HG03575 (cell line): ENCODE measurements around the gene SH3RF2.

Source experiments
- ATAC-seq: cut with Tn5 transposase; IDR thresholded peaks from one replicate; pipeline ENCODE4 v1.9.1; 2021; ENCODE audit not compliant: unreplicated experiment, insufficient number of reproducible peaks, low FRiP score; ENCODE audit errors: extremely low read depth

SH3RF2 gene

DNA sequence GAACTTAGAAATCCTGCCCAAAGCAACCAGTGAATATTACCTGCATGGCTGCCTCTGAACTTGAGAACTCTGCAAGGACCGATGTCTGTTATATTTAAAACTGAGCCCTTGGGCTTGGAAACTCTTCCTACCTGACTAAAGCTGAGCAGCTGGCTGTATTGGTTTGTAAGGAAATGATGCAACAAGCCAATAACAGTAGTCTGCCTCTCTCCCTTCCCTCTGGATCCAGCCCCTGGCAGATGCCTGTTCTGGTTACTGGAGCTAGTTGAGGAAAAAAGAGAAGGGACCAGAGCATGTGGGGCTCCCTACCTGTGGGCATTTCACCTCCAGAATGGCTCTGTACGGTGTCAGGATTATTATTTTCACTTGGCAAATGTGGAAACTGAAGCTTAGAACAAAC is 34.7 kb downstream of the SH3RF2 start:
- ATAC-seq: no peak

DNA sequence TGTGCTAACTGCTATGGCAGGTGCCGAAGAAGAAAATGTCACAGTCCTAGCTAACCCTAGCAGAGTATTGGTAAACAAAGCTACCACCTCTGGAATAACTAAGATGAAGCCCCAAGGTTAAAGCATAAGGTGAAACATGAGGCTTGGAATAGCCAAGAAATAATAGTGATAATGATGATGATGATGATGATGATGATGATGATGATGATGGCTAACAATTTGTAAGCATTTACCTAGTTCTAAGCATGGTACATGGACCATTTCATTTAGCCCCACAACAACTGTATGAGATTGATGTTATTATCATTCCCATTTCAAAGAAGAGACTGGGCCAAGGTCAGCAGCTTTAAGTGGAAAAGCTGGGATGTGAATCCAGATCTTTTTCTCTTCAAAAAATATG is 35.3 kb downstream of the SH3RF2 start:
- ATAC-seq: no peak

DNA sequence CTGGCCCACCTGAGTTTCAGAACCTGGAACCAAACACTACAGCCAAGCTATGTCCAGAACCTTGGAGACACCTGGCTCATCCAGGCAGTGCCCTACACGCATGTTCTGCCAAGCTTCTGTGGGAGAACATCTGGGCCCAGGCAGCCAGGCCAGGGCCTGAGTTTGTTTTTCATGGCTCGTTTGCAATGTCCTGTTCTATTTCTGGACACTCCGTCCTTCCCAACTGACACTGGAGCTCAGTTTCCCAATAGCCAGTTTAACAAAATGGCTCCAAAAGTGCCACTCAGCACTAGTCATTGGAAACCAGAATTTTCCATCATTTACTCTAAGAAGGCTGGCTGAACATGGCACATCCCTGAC is 38.6 kb downstream of the SH3RF2 start:
- no peak for ATAC-seq

DNA sequence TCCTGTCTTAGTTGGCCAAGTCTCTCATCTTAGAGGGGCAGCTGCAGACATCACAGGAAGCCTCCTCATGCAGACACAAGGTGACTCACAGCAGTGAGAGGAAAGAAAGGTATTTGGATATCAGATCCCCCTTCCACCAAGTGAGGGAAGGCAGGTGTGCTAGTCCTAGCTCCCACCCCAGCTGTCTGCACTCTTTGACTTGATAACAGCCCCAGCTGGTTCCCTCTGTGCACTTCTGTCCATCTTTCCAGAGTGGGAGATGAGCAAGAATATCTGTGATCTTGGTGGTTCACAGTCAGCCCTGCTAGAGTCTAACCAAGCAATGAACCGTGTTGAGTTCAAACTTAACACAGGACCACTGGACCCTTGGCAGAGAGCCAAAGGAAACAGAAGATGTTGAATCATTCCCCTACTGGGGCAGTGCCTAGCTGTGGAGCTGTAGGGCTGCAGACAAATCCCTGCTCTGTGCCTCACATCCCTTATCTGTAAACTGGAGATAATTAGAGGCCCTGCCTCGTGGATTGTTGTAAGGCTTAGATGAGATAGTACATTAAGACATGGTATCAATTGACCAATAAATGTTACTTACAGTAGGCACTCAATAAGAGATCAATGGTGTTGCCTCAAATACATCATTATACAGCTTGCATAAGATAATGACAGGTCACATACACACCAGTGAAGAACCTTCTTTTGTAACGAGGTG is 39.1 kb downstream of the SH3RF2 start:
- ATAC-seq: no peak

DNA sequence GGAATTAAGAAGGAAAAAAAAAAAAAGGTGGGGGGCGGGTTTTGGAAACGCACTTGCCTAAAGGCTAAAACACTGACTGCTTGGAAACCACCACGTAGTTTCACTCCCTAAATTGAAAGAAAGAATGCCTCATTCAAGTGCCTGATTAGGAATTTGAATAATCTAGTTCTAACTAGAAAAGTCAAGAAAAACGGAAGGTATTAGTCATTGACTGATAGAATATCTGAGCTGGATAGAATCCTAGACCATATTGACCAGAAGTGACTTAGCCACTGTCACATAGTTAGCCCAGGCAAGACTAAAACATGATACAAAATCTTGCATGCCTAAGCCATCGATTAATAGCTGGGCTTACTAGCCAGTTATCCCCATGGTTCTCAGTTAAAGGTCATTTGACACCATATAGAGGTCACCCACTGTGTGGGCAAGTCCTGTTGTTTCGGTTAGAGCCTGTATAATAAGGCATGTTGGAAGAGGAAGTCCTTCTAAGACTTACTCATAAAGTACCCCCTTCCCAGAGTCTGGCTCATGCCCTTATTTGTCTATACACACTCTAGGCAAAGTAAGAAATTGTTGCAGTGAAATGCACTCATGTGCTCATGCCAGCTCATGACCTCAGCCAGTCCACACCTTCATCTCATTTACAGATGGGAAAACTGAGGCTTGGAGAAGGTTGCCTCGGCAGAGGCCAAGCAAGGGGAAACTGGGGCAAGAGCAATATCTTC is 40.2 kb downstream of the SH3RF2 start:
- no peak for ATAC-seq

DNA sequence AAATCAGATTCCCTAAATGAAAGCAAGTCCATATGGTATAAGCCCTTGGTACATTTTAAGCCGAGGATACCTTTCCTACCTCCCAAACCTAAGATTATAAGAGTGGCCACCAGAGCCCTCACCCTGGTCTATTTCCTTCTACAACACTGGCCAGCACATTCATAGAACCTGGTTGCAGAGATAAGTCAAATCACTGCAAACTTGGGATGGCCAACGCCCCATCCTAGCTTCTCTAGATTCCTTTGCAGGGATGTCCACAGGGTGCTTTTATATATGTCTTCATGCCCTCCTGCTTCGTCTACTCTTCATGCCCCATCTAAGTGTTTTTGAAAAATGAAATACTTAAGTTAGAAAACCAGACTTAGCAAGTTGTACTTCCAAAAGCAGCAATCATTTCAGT is 41.8 kb downstream of the SH3RF2 start:
- ATAC-seq: no peak

DNA sequence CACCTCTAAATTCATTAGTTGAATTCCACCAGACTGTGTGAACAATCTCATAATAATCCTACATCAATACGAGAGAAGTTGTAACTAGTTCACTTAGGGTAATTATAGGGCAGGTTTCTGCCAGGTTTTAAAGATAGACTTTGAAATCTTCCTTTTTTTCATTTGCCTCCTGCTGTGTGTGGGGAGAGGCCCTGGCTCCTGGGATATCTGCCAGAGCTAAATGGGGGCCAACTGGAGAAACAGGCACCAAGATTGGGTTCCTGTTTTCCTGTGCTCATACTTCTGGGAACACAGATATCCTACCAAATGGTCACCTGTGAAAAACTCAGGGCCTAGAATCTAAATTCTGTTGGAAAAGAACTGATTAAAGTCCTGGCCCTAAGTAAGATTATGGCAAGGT is 42.3 kb downstream of the SH3RF2 start:
- no peak for ATAC-seq

DNA sequence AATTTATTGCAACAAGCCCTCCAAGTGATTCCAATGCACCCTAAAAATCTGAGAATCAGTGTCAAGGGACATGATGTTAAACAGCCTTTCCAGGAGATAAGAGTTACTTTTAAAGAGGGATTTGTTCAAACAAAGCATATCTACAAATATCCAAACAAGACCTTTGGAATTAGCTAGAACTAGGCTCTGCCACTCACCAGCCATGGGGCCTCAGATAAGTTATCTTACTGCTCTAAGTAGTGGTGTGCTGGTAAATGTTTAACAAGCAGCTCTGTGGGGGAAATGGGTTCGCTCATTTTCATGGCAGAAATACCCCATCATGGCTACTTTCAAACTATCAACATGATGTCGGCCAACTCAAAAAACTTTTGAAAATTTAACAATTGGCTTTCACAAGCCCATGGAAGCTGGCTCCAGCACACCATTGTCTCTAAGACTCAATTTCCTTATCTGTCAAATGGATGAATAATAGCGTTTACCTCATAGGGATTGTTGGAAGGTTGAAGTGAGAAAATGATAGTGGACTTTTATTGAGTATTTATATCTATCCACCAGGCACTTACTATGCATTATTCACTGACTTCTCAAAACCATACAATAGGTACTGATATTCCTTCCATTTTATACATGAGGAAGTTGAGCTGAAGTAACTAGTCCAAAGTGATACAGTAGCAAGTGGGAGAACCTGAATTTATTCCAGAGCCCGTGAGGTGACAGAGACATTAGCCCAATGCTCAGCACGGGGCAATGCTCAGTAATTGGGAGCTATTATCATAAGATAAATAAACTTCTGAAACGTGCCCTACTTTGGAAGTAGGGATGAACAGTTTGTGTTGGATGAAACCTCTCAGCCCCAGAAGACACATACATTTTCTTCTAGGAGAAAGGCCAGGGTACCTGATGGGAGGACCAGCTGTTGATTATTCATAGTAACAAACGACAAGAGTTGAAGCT is 43.2 kb downstream of the SH3RF2 start:
- no peak for ATAC-seq

DNA sequence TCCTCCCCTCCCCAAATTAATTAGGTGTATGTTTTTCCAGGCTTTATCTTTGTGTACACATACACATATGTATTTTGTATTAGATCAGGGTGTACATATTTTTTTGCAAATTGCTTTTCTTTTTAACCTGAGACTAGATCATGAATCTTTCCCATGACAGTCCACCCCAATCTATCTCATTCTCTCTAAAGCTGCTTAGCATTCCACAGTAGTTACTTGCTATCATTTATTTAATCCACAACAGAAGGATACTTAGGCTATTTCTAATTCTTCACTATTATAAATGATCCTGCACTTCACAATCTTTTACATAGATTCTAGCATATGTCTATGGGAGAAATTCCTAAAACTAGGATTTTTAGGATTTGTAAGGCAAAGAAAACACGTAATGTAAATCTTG is 43.9 kb downstream of the SH3RF2 start:
- ATAC-seq: no peak

DNA sequence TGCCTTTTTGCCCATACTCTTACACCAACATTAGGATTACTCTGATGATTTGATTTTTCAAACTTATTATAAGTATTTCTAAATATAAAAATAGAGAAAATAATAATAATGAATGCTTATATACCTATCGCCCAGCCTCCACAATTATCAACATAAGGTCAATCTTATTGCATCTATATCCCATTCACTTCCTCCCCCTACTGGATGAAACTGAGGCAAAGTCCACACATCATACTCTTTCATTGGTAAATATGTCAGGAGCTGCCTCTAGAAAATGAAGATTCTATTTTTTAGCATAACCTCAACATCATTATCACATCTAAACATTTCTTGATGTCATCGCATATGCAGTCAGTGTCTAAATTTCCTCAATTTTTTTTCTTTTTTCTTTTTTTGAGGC is 44.3 kb downstream of the SH3RF2 start:
- ATAC-seq: no peak

DNA sequence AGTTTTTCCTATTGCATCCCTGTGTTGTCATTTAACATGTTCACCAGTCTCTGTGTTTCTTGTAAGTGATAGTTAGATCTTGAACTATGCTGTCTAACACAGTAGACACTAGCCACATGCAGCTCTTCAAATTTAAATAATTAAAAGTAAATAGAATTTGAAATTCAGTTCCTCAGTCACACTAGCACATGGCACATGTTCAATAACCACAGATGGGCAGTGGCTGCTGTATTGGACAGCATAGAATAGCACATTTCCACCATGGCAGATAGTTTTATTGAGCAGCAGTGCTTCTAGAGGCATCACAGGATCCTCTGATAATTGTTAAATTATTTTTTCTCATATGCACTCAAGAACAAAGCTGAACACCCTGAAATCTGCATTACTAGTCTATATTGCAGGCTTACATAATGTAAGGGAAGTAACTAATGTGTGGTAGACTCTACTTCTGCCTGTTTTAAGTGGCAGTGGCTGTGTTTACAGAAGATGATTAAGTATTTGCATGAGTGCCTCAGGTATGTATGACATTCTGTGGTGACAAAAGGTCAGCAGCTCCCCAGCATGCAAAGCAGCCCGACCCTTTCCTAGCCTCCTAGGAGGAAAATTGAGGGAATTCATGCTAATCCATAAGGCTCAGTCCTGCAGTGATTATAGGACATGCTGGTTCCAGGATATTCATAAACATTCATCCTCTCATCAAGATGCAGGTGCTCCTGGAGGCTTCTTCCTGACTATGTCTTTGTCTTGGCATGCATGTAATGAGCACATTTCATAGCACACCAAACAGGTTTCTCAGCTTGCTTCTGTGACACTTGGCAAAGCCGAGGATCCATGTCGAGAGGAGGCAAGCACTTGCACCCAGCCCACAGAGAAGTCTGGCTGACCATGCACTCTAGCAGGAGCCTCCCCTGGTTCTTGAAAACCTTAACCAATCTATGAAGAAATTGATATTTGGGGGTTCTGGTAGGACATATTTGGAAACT is 45.5 kb downstream of the SH3RF2 start:
- ATAC-seq: no peak

DNA sequence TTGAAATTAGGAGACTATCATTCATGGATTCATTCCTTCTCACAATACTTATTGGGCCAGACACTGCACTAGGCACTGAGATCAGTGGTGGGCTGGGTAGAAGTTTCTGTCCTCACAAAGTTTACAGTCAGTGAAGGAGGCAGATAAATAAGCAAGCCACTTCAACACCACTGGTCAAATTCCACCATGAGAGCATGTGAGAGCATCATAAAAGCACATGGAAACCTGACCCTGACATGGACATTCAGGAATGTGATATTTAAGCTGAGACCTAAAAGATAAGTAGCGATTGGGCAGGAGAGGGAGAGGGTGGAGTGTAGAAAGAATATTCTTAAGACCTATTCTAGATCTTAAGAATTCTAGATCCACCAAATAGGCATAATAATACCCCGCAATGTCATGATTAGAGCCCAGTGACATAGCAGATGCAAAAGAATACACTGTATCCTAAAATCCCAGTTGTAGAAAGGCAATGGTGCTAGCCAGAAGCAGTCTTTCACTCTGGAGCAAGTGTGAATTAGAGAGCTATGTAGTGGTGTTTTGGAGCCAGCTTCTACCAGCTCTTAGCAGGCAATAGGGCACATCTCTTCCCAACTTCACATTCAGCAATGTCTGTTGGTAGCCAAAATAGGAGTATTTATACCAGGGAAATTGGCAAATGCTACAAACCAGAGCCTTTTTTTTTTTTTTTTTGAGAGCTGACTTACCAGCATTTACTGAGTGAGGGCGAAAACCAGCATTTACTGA is 46.4 kb downstream of the SH3RF2 start:
- no peak for ATAC-seq

DNA sequence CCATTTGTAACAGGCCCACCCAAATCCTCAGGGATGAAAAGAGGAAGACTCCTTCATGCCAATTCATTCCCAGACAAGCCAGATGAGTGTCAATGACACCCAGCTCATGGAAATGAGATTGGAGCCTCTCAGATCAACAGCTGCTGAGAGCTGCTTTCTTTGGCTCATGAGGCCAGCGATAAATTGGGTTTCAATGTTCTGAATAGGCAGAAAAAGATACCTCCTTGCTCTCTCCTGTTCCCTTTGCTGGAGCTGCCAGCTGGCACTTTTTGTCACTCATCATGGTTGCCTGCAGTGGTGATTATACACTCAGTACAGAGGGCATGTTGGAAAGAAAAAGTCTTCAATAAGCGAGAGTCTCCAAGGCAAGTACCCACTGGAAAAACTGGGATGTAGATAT is 47.1 kb downstream of the SH3RF2 start:
- no peak for ATAC-seq

DNA sequence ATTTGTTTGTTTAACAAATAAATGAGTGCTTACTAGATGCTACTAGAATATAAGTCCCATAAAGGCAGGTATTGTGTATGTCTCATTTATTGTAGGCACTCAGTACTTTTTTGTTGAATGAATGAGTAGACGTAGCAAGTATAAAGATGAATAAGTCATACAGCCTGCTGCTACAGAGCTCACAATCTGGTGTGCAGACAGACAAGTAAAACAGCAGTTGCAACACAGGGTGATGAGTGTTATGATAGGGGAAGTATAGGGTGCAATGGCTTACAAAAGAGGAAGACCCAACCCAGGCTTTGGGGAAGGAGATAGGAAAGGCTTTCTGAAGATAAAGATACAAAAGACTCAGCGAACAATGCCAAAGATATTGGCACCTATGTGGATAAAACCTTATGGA is 47.7 kb downstream of the SH3RF2 start:
- ATAC-seq: no peak

DNA sequence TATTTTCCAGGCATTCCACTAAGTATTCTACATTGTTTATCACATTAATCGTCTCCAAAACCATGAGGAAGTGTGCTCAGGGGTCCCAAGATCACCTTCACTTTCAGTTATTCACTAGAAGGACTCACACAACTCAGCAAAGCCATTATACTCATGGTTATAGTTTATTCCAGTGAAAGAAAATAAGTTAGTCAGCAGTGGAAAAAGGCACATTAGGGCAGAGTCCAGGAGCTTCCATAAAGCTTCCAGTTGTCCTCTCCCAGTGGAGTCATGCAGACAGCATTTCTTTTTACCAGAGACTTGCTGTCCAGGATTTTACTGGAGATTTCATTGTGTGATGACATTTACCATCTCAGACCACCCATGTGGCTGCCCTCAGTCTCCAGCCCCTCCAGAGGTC is 51.5 kb downstream of the SH3RF2 start:
- no peak for ATAC-seq

DNA sequence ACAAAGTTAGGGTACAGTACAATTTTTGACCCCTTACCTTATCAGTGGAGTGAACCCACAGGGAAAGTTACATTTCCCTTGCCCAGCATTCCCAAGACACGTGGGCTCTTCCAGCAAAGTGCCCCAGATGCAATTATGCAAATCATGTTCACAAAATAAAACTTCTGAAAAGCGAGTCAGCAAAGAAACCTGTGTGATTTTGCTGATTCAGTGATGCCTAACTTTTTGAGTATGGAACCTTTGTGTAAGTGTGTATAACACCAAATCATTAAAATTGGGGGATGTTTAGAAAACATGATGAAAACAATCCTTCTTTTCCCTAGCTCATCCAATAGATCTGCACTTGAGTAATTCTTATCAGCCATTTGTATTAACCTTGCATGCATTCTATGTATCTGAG is 52.6 kb downstream of the SH3RF2 start:
- no peak for ATAC-seq

DNA sequence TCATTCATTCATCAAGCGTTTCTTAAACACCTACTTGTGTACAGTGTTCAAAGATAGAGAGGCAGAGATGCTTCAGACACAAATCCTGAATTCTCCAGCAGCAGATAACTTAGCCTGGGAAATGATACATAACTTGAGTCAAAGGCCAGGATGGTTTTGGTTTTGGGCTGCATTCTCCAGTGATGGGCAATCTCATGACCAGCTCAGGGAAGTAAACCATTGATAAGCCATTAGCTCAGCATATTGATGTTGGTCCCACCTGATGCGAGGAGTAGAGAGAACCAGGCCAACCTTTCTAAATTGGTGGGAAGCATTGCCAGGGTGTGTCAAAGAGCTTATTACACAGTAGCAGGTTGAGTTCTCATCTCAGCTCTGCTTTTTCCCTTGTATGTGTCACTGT is 53.0 kb downstream of the SH3RF2 start:
- ATAC-seq: no peak

DNA sequence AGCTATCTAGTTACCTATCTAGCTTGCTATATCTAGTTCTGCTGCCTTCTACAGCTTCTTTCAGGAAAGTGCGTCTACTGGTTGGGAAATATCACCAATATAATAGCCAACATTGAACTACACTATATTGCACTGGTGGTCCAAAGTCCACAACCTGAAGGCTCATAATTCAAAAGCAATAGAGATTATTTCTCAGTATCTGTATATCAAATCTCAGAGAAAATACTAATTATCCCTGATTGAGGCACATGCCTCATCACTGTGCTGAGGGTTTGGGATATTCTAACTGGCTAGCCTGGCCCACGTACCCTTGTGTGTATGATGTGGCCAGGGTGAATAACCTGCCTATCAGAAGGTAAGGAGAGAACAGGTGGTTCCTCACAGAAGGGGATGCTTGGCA is 53.8 kb downstream of the SH3RF2 start:
- no peak for ATAC-seq
